ENCODE measurements around the gene KIF12. TPM values are rescaled to one million over a fixed set of nuclear protein-coding genes. Genes with fewer than 3 reads are reported as not detected.

The KIF12 gene
- total RNA-seq, 1 experiment from 2014 or later: not detected

- no peak for DNase-seq (ENCODE audit: extremely low read depth, low read depth)
Measured at GRCh38 chr9:114071197-114071795, 27.8 kb downstream of the KIF12 start.

GRCh38 chr9:114070188-114071103, 28.6 kb downstream of the KIF12 start:
- DNase-seq (ENCODE audit: extremely low read depth, low read depth): no peak

GRCh38 chr9:114069476-114070187, 29.5 kb downstream of the KIF12 start:
- no peak for DNase-seq (ENCODE audit: extremely low read depth, low read depth)

- DNase-seq (ENCODE audit: extremely low read depth, low read depth): no peak
Measured at GRCh38 chr9:114065304-114065703, 33.8 kb downstream of the KIF12 start.

GRCh38 chr9:114061830-114062474, 37.1 kb downstream of the KIF12 start:
- no peak for DNase-seq (ENCODE audit: extremely low read depth, low read depth)

- DNase-seq (ENCODE audit: extremely low read depth, low read depth): no peak
Measured at GRCh38 chr9:114061292-114061691, 37.8 kb downstream of the KIF12 start.

GRCh38 chr9:114060711-114061110, 38.4 kb downstream of the KIF12 start:
- no peak for DNase-seq (ENCODE audit: extremely low read depth, low read depth)

- no peak for DNase-seq (ENCODE audit: extremely low read depth, low read depth)
Measured at GRCh38 chr9:114060070-114060469, 39.0 kb downstream of the KIF12 start.

- no peak for DNase-seq (ENCODE audit: extremely low read depth, low read depth)
Measured at GRCh38 chr9:114059047-114059803, 39.9 kb downstream of the KIF12 start.

- DNase-seq (ENCODE audit: extremely low read depth, low read depth): no peak
Measured at GRCh38 chr9:114058688-114059046, 40.4 kb downstream of the KIF12 start.

- no peak for DNase-seq (ENCODE audit: extremely low read depth, low read depth)
Measured at GRCh38 chr9:114057161-114057885, 41.8 kb downstream of the KIF12 start.

GRCh38 chr9:114056527-114056926, 42.6 kb downstream of the KIF12 start:
- DNase-seq (ENCODE audit: extremely low read depth, low read depth): no peak

GRCh38 chr9:114055894-114056293, 43.2 kb downstream of the KIF12 start:
- no peak for DNase-seq (ENCODE audit: extremely low read depth, low read depth)

GRCh38 chr9:114055061-114055460, 44.0 kb downstream of the KIF12 start:
- no peak for DNase-seq (ENCODE audit: extremely low read depth, low read depth)

- DNase-seq (ENCODE audit: extremely low read depth, low read depth): no peak
Measured at GRCh38 chr9:114054191-114054690, 44.9 kb downstream of the KIF12 start.

GRCh38 chr9:114053246-114054005, 45.7 kb downstream of the KIF12 start:
- DNase-seq (ENCODE audit: extremely low read depth, low read depth): no peak

- no peak for DNase-seq (ENCODE audit: extremely low read depth, low read depth)
Measured at GRCh38 chr9:114051706-114052105, 47.4 kb downstream of the KIF12 start.

- no peak for DNase-seq (ENCODE audit: extremely low read depth, low read depth)
Measured at GRCh38 chr9:114051281-114051680, 47.8 kb downstream of the KIF12 start.

- DNase-seq (ENCODE audit: extremely low read depth, low read depth): no peak
Measured at GRCh38 chr9:114050646-114051045, 48.4 kb downstream of the KIF12 start.

All from NCI-H460 (cell line).